Activated CD4-positive, alpha-beta T cell treated with anti-CD3 and anti-CD28 coated beads for 24 hours (primary cell): ENCODE measurements around the gene NPAS2.

Experiments
- DNase-seq, 2 donors: peaks; one replicate each; pipeline ENCODE4 v3.0.0-alpha.2; 2020; ENCODE audit warnings: low read depth in 2 of 2

The NPAS2 gene

GRCh38 chr2:100819370-100820272 lies at the start of gene NPAS2:
TSS of gene NPAS2 (plus strand) at chr2:100820139. CDS start at chr2:100904755, 84,616 bp downstream.
- no peak for DNase-seq

- no peak for DNase-seq
These were observed 48.8 kb upstream of the NPAS2 start for GRCh38 chr2:100771125-100771524.

GRCh38 chr2:100773538-100773937 lies 46.4 kb upstream of the NPAS2 start:
- no peak for DNase-seq

- no peak for DNase-seq
These were observed 43.5 kb upstream of the NPAS2 start for GRCh38 chr2:100776445-100776844.

GRCh38 chr2:100778637-100779450 lies 41.1 kb upstream of the NPAS2 start:
- DNase-seq: no peak

GRCh38 chr2:100779908-100780202 lies 40.1 kb upstream of the NPAS2 start:
- DNase-seq: no peak

GRCh38 chr2:100780203-100781008 lies 39.5 kb upstream of the NPAS2 start:
- no peak for DNase-seq

- no peak for DNase-seq
These were observed 39.0 kb upstream of the NPAS2 start for GRCh38 chr2:100781009-100781325.

- DNase-seq: no peak
These were observed 38.2 kb upstream of the NPAS2 start for GRCh38 chr2:100781523-100782379.

GRCh38 chr2:100782380-100782878 lies 37.5 kb upstream of the NPAS2 start:
- DNase-seq: no peak

GRCh38 chr2:100783987-100784386 lies 36.0 kb upstream of the NPAS2 start:
- DNase-seq: no peak

- DNase-seq: no peak
These were observed 35.3 kb upstream of the NPAS2 start for GRCh38 chr2:100784681-100785080.

- DNase-seq: no peak
These were observed 34.2 kb upstream of the NPAS2 start for GRCh38 chr2:100785626-100786296.

GRCh38 chr2:100786297-100786658 lies 33.7 kb upstream of the NPAS2 start:
- no peak for DNase-seq

GRCh38 chr2:100786985-100787384 lies 33.0 kb upstream of the NPAS2 start:
- no peak for DNase-seq

- no peak for DNase-seq
These were observed 30.6 kb upstream of the NPAS2 start for GRCh38 chr2:100789361-100789760.

GRCh38 chr2:100791294-100791935 lies 28.5 kb upstream of the NPAS2 start:
- no peak for DNase-seq

GRCh38 chr2:100791936-100792308 lies 28.0 kb upstream of the NPAS2 start:
- DNase-seq: no peak

GRCh38 chr2:100793220-100793619 lies 26.7 kb upstream of the NPAS2 start:
- DNase-seq: no peak

- DNase-seq: no peak
These were observed 26.0 kb upstream of the NPAS2 start for GRCh38 chr2:100793982-100794381.
